Stimulated activated effector memory CD8-positive, alpha-beta T cell treated with anti-CD3 and anti-CD28 coated beads, Interleukin-12 subunit alpha, Interleukin-12 subunit beta, amount 100 ng/mL, for 72 hours (primary cell): ENCODE results near the gene MAP4K4.
A peak's percentile ranks its signal among the peaks of the same experiment; 100 is the strongest.

Experiments
- ATAC-seq: fragments of 150-1000 bp; cut with Tn5 transposase; 2 replicates; pipeline ENCODE4 v1.10.0; 2021
- DNase-seq, 2 donors: peaks; one replicate each; pipeline ENCODE4 v3.0.0; 2021 to 2022; ENCODE audit warnings: low spot score in 2 of 2
- H3K27ac Mint-ChIP-seq: one replicate; pipeline ENCODE4 v1.8.0; 2022; ENCODE audit warnings: mild to moderate bottlenecking, mixed read lengths
- H3K36me3 Mint-ChIP-seq: one replicate; pipeline ENCODE4 v1.8.0; 2022; ENCODE audit warnings: mild to moderate bottlenecking, mixed read lengths
- H3K4me1 Mint-ChIP-seq: one replicate; pipeline ENCODE4 v1.8.0; 2022; ENCODE audit warnings: mixed read lengths
- H3K4me3 Mint-ChIP-seq: one replicate; pipeline ENCODE4 v1.8.0; 2022; ENCODE audit warnings: mild to moderate bottlenecking, mixed read lengths
- H3K9me3 Mint-ChIP-seq: one replicate; pipeline ENCODE4 v1.8.0; 2022; ENCODE audit warnings: mixed read lengths

The MAP4K4 gene

DNA sequence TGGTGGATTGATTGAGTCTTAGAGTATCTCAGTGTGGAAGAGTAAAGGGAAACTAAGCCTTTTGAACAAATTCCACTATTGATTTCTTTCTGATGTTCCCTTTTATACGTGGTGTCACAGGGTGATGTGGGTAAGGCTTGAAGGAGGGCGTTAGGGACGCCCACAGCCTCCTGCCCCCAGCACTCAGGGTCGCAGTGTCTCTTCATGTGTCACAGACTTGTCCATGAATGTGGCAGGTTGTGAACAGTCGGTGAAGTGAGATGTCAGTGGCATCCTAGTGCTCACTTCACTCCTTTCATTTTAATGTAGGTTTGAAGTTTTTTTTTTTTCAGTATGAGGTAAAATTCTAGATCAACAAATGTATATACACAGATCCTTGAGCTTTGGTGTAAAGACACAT is 171.0 kb downstream of the MAP4K4 start:
- ATAC-seq (no peak), DNase-seq (no peak)
- Mint-ChIP-seq H3K36me3 (peaks cover 97% of the 10 kb centered on the region), H3K4me1 (no peaks in the 10 kb centered on the region), H3K4me3 (no peak overlapping the region), H3K9me3 (no peaks in the 10 kb centered on the region), H3K27ac (no peak overlapping the region)

DNA sequence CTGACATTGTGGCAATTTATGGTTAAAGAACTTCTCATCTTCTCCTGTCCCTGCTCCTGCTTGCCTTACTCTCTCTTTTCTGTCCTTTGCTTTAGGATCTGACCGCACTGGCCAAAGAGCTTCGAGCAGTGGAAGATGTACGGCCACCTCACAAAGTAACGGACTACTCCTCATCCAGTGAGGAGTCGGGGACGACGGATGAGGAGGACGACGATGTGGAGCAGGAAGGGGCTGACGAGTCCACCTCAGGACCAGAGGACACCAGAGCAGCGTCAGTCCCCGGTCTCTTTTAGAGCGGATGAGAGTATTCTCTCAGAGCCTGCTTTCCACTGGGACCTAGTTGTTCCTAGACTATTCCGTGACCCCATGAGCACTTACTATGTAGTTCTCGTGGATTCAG is 172.0 kb downstream of the MAP4K4 start:
- Mint-ChIP-seq H3K27ac (no peak overlapping the region), H3K4me3 (no peak overlapping the region), H3K36me3 (peaks cover 95% of the 10 kb centered on the region), H3K9me3 (no peaks in the 10 kb centered on the region), H3K4me1 (no peaks in the 10 kb centered on the region)
- DNase-seq (no peak), ATAC-seq (no peak)

DNA sequence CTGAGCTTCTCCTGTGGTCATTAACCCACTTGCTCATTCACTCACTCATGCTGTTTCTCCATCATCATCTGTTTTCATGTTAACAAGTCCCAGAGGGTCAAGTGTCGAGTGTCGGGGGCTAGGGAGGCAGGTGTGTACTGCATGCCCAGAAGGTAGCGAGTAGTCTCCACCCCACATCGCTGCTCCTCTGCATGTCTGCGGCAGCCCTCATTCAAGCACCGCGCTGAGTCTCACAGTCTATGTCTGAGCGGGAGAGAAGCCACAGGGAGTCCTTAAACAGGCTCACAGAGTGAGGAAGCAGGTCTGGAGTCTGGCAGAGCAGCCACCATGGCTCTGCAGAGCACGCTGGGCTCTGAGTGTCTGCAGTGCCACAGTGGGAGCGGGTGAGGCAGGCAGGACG is 172.9 kb downstream of the MAP4K4 start:
- Mint-ChIP-seq H3K9me3 (no peaks in the 10 kb centered on the region), H3K27ac (no peak overlapping the region), H3K36me3 (peaks cover 95% of the 10 kb centered on the region), H3K4me1 (no peaks in the 10 kb centered on the region), H3K4me3 (no peak overlapping the region)
- DNase-seq (no peak), ATAC-seq (no peak)

DNA sequence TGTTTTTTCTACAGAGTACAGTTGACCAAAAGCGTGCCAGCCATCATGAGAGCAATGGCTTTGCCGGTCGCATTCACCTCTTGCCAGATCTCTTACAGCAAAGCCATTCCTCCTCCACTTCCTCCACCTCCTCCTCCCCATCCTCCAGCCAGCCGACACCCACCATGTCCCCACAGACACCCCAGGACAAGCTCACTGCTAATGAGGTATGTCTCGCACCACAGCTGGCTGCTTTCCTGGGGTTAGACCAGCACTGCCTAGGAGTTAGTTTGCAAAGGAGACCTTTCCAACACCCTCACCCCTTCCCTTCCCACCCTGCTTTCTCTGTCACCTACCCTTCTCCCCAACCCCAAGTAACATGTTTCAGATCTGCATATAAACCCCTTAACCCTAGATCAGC is 174.0 kb downstream of the MAP4K4 start:
- Mint-ChIP-seq H3K36me3 (peaks cover 86% of the 10 kb centered on the region), H3K27ac (no peak overlapping the region)

DNA sequence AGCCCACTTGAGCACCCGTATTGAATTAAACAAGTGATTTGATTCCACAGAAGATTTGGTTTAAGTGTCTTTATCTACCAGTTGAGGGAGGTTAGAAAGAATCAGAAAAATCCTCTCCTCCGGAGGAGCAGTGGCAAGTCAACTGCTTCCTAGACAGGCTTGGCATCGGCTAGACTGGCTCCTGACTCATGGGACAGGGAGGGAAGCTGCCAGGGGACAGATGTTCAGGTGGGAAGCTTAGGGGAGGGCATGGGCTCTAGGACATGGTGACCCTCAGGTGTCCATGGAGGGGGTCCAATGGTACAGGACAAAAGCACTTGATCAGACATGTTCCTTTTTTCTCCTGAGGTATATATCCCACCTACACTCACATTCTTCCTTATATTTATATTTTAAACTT is 175.0 kb downstream of the MAP4K4 start:
- no peaks in the 10 kb centered on the region for H3K9me3 Mint-ChIP-seq
- no peak overlapping the region for H3K4me3 Mint-ChIP-seq
- H3K27ac Mint-ChIP-seq: no peak overlapping the region
- DNase-seq (no peak), ATAC-seq (no peak)
- H3K4me1 Mint-ChIP-seq: no peaks in the 10 kb centered on the region
- peaks cover 86% of the 10 kb centered on the region for H3K36me3 Mint-ChIP-seq

More for the DNA sequence above, 174.0 kb downstream of the MAP4K4 start:
- no peak overlapping the region for H3K4me3 Mint-ChIP-seq
- H3K4me1 Mint-ChIP-seq: no peaks in the 10 kb centered on the region
- ATAC-seq (no peak), DNase-seq (no peak)
- no peaks in the 10 kb centered on the region for H3K9me3 Mint-ChIP-seq

DNA sequence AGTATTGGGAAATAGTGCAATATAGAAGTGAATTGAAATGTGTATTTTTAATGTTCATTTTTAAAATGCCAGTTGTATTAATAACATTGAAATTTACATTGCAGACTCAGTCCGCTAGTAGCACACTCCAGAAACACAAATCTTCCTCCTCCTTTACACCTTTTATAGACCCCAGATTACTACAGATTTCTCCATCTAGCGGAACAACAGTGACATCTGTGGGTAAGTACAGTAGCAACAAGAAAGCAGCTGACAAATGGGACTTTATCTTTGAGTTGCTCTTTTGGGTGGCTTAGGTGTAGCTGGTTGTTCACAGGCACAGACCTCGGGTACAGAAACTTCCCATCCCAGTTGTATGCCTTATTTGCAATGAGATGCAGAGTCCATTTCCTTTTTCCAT is 176.0 kb downstream of the MAP4K4 start:
- no peaks in the 10 kb centered on the region for H3K4me1 Mint-ChIP-seq
- H3K36me3 Mint-ChIP-seq: peaks cover 86% of the 10 kb centered on the region
- ATAC-seq (no peak), DNase-seq (no peak)
- H3K9me3 Mint-ChIP-seq: no peaks in the 10 kb centered on the region
- peak overlapping the region; percentile 68 for H3K27ac Mint-ChIP-seq
- no peak overlapping the region for H3K4me3 Mint-ChIP-seq

DNA sequence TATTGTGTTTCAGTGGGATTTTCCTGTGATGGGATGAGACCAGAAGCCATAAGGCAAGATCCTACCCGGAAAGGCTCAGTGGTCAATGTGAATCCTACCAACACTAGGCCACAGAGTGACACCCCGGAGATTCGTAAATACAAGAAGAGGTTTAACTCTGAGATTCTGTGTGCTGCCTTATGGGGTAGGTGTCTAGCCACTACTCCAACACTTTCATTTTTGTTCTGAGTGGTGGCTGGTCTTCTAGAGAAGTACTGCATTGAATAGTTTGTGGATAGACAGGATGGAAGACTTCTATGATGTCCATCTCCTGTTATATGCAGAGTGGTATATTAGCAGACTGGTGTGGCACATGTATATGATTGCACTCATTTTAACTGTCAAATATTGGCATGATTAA is 176.6 kb downstream of the MAP4K4 start:
- Mint-ChIP-seq H3K4me3 (no peak overlapping the region), H3K4me1 (no peaks in the 10 kb centered on the region), H3K9me3 (no peaks in the 10 kb centered on the region), H3K36me3 (peaks cover 87% of the 10 kb centered on the region), H3K27ac (peak overlapping the region; percentile 68)
- DNase-seq: no peak
- peak; percentile 85 for ATAC-seq

DNA sequence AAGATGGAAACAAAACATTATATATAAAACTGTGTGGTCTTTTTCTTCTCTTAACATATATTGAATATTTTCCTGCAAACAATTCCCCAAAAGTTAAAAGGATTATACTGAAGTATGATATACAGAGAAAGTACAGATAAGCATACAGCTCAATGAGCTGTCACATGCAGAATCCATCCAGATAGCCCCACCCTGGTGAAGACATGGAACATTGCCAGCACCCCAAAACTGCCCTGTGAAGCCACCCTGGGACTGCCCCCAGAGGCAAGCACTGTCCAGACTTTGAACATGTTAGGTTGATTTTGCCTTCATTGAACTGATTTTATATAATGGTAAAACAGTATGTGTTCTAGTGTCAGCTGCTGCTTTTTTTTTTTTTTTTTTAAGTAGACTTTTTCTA is 182.0 kb downstream of the MAP4K4 start:
- no peak for DNase-seq
- Mint-ChIP-seq H3K36me3 (peaks cover 79% of the 10 kb centered on the region), H3K4me1 (peaks cover 4% of the 10 kb centered on the region), H3K27ac (peak overlapping the region; percentile 15), H3K4me3 (no peak overlapping the region), H3K9me3 (no peaks in the 10 kb centered on the region)
- no peak for ATAC-seq

DNA sequence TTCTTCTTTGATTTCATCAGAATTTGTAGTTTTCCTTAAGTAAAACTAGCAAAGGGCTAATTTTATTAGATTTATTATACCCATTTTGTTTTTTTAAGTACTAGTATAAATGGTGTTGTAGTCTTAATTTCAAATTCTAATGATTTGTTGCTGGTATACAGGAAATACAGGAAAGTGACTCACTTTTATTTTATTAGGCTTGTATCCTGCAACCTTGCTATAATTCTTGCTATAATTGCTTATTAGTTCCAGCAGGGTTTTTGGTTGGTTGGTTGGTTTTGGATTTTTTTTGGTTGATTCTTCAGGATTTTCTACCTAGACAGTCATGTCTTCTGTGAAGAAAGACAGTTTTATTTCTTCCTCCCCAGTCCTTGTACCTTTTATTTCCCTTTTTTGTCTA is 183.6 kb downstream of the MAP4K4 start:
- peaks cover 86% of the 10 kb centered on the region for H3K36me3 Mint-ChIP-seq
- no peak overlapping the region for H3K4me3 Mint-ChIP-seq
- no peaks in the 10 kb centered on the region for H3K9me3 Mint-ChIP-seq
- H3K4me1 Mint-ChIP-seq: peaks cover 5% of the 10 kb centered on the region
- ATAC-seq (no peak), DNase-seq (no peak)
- H3K27ac Mint-ChIP-seq: no peak overlapping the region

DNA sequence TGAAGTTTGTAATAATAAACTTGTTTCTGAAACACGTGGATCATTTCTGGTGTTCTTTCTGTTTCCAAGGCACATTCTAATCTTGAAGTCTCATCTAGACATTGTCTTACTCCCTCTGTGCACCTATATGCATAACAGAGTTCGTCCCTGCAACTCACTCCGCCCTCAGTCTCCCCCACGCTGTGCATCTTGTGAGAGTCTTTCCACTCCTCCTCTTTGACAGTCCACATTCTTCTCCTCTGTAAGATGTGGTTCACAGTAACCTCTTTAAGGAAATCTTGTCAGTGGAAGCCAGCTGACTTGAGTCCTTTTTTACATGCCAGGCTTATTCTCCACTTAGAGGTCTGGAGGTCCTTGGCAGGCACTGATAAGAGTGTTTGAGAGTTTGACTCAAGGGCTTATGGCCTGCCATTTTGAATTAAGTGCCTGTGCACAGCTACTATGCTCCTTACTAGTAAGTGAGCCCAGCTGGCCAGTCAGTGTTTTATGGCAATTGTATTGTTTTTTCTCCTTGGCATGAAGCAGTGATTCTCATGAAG is 185.3 kb downstream of the MAP4K4 start:
- H3K4me1 Mint-ChIP-seq: peaks cover 5% of the 10 kb centered on the region
- peaks cover 88% of the 10 kb centered on the region for H3K36me3 Mint-ChIP-seq
- DNase-seq: no peak
- no peaks in the 10 kb centered on the region for H3K9me3 Mint-ChIP-seq
- no peak for ATAC-seq
- no peak overlapping the region for H3K4me3 Mint-ChIP-seq
- H3K27ac Mint-ChIP-seq: no peak overlapping the region

DNA sequence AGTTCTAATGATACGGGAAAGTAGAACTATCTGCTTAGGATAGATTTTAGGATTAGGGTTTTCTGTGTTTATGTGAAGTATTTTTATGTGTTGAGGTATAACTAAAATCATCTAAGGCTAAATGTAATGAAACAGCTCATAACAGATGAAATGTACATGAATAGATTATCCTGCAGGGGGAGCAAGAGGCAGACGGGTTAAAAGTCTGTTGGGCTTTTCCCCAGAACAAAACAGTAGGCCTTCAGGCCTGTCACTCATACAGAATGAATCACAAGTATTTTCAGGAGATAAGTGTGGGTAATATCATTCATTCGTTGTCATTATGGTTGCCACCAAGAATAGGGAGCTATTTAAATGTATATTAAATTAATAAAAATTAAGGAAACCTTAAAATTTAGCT is 186.4 kb downstream of the MAP4K4 start:
- Mint-ChIP-seq H3K9me3 (no peaks in the 10 kb centered on the region), H3K4me3 (no peak overlapping the region), H3K27ac (no peak overlapping the region), H3K36me3 (peaks cover 86% of the 10 kb centered on the region), H3K4me1 (peaks cover 5% of the 10 kb centered on the region)
- ATAC-seq: peak; percentile 82
- DNase-seq: peak in 1 of 2 donors; percentile 9

DNA sequence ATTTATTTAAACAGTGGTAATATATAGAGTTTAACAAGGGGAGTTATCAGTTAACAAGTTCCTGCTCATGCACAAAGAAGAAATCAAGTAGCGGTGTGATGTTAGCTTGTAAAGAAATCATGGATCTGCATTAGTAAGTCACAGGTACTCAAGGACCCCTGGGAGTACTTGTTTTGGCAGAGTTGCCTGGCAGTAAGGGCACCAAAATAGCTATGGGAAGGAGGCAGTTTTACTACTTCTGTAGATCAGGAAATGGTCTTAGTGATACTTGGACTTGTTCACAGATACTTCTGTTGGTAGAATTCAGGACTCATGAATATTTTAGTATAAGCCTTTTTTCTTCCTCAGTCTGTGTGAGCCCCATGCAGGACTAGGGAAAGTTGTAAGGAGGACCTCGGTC is 186.9 kb downstream of the MAP4K4 start:
- Mint-ChIP-seq H3K9me3 (no peaks in the 10 kb centered on the region), H3K4me1 (peaks cover 5% of the 10 kb centered on the region), H3K36me3 (peaks cover 86% of the 10 kb centered on the region), H3K27ac (no peak overlapping the region), H3K4me3 (no peak overlapping the region)
- ATAC-seq (no peak), DNase-seq (no peak)

DNA sequence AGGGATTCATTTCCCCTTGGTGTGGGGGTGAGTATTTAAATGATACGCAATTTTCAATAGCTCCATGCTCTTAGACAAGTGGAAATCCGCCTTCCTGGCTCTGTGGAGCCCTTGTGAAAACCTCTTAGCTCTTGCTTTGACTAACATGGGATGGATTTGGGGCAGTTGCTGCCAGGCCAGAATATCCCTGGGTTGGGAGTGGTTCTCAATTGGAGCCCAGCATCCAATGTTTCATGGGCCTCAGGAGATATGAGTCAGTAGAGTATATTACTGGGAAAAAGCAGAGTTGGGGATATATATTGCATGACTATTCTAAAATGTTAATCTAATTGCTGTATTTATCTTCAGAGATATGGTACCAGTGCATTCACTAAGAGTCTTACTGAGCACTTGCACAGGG is 189.8 kb downstream of the MAP4K4 start:
- ATAC-seq: no peak
- peaks cover 85% of the 10 kb centered on the region for H3K36me3 Mint-ChIP-seq
- H3K9me3 Mint-ChIP-seq: no peaks in the 10 kb centered on the region
- no peak overlapping the region for H3K4me3 Mint-ChIP-seq
- H3K4me1 Mint-ChIP-seq: peaks cover 5% of the 10 kb centered on the region
- no peak overlapping the region for H3K27ac Mint-ChIP-seq
- no peak for DNase-seq

DNA sequence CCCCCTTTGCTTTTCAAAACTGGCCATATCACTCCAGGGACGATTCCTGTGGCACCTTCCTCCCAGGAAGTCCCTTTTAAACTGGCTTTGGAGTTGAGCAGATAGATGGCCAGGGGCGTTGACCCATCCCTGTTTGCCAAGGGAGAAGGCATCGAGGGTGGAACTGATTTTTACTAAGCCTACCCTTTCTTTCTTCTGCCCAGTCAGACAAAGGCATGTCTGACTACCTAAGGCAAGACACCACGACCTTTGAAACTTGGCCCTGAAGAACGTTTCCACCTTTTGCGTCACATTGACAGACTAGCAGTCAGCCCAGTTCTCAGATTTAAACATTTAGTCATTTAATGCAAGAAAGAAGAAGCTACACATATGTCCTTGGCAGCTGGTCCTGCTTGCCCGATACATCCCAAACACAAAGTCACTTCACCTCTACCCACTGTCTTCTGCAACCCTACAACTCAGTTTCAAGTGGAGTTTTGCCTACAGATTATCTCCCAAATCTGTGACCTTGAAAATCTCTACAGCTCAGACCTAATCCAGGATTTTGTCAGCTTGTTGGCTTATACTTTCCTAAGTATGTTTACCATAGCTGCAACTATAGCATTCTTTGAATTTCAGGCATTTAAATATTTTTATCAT is 192.1 kb downstream of the MAP4K4 start:
- no peak overlapping the region for H3K27ac Mint-ChIP-seq
- no peak for DNase-seq
- H3K9me3 Mint-ChIP-seq: no peaks in the 10 kb centered on the region
- H3K4me1 Mint-ChIP-seq: peaks cover under 1% of the 10 kb centered on the region
- H3K36me3 Mint-ChIP-seq: peaks cover 75% of the 10 kb centered on the region
- ATAC-seq: no peak
- no peak overlapping the region for H3K4me3 Mint-ChIP-seq

DNA sequence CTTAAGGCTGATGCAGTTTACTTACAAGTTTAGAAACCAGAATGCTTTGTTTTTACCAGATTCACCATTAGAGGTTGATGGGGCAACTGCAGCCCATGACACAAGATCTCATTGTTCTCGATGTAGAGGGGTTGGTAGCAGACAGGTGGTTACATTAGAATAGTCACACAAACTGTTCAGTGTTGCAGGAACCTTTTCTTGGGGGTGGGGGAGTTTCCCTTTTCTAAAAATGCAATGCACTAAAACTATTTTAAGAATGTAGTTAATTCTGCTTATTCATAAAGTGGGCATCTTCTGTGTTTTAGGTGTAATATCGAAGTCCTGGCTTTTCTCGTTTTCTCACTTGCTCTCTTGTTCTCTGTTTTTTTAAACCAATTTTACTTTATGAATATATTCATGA is 194.9 kb downstream of the MAP4K4 start:
- DNase-seq (no peak), ATAC-seq (no peak)
- Mint-ChIP-seq H3K4me3 (no peak overlapping the region), H3K4me1 (no peaks in the 10 kb centered on the region), H3K27ac (no peak overlapping the region), H3K36me3 (peaks cover 47% of the 10 kb centered on the region), H3K9me3 (no peaks in the 10 kb centered on the region)

DNA sequence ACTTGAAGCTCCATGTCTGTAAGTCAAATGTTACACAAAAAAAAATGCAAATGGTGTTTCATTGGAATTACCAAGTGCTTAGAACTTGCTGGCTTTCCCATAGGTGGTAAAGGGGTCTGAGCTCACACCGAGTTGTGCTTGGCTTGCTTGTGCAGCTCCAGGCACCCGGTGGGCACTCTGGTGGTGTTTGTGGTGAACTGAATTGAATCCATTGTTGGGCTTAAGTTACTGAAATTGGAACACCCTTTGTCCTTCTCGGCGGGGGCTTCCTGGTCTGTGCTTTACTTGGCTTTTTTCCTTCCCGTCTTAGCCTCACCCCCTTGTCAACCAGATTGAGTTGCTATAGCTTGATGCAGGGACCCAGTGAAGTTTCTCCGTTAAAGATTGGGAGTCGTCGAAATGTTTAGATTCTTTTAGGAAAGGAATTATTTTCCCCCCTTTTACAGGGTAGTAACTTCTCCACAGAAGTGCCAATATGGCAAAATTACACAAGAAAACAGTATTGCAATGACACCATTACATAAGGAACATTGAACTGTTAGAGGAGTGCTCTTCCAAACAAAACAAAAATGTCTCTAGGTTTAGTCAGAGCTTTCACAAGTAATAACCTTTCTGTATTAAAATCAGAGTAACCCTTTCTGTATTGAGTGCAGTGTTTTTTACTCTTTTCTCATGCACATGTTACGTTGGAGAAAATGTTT is 196.3 kb downstream of the MAP4K4 start:
- peaks cover 42% of the 10 kb centered on the region for H3K36me3 Mint-ChIP-seq
- DNase-seq (no peak), ATAC-seq (no peak)
- H3K9me3 Mint-ChIP-seq: no peaks in the 10 kb centered on the region
- H3K4me1 Mint-ChIP-seq: no peaks in the 10 kb centered on the region
- H3K4me3 Mint-ChIP-seq: no peak overlapping the region
- H3K27ac Mint-ChIP-seq: no peak overlapping the region
